GM12878 (cell line): ENCODE data around the gene PACS1. TPM values are rescaled to one million over a fixed set of nuclear protein-coding genes. Genes with fewer than 3 reads are reported as not detected.

Experiments
- CEBPB ChIP-seq, 2 experiments: fragments of 150-350 bp in 1 of 2; IDR thresholded peaks; 2 replicates each; pipeline ENCODE4 v1.6.1; 2012 to 2014; ENCODE audit warnings: low read depth in 2 of 2, low read length in 2 of 2, borderline replicate concordance in 1 of 2, inconsistent platforms in 1 of 2
- CREB1 ChIP-seq: IDR thresholded peaks from 2 replicates; pipeline ENCODE4 v1.6.1; 2012; ENCODE audit warnings: low read depth, mild to moderate bottlenecking, inconsistent platforms
- ESRRA ChIP-seq: IDR thresholded peaks from 2 replicates; pipeline ENCODE4 v1.6.1; 2012; ENCODE audit warnings: mild to moderate bottlenecking, low read length, improper control_type of control experiment
- ETV6 ChIP-seq, 2 experiments: fragments of 450-650 bp in 1 of 2; IDR thresholded peaks in 1 of 2; conservative IDR thresholded peaks in 1 of 2; 2 replicates each; pipeline ENCODE4 v1.6.1; 2014; ENCODE audit warnings: antibody characterized with exemption in 1 of 2, borderline replicate concordance in 1 of 2, low read depth in 1 of 2, mild to moderate bottlenecking in 1 of 2, moderate library complexity in 1 of 2
- GABPA ChIP-seq: IDR thresholded peaks from 2 replicates; pipeline ENCODE4 v1.6.1; 2014; ENCODE audit warnings: antibody characterized with exemption, low read depth, mild to moderate bottlenecking, inconsistent platforms
- HDGF ChIP-seq: fragments of 450-650 bp; IDR thresholded peaks from 2 replicates; pipeline ENCODE4 v1.6.1; 2016; ENCODE audit warnings: antibody characterized with exemption
- IRF4 ChIP-seq: IDR thresholded peaks from 2 replicates; pipeline ENCODE4 v1.6.1; 2011; ENCODE audit warnings: low read depth, low read length
- JUNB ChIP-seq: IDR thresholded peaks from 2 replicates; pipeline ENCODE4 v1.6.1; 2016; ENCODE audit warnings: antibody characterized with exemption, mild to moderate bottlenecking
- MTA2 ChIP-seq: fragments of 450-650 bp; IDR thresholded peaks from 2 replicates; pipeline ENCODE4 v1.6.1; 2016; ENCODE audit warnings: low read depth, mild to moderate bottlenecking, moderate library complexity
- MTA3 ChIP-seq: IDR thresholded peaks from 2 replicates; pipeline ENCODE4 v1.6.1; 2012; ENCODE audit warnings: low read length, inconsistent platforms, borderline replicate concordance
- MXI1 ChIP-seq: fragments of 150-350 bp; IDR thresholded peaks from 2 replicates; pipeline ENCODE4 v1.6.1; 2011; ENCODE audit warnings: low read depth, mild to moderate bottlenecking, inconsistent platforms, low read length, improper control_type of control experiment
- MYB ChIP-seq: fragments of 150-350 bp; IDR thresholded peaks from 2 replicates; pipeline ENCODE4 v1.6.1; 2014; ENCODE audit warnings: mild to moderate bottlenecking, low read depth, low read length, borderline replicate concordance
- NR2C2 ChIP-seq: IDR thresholded peaks from 2 replicates; pipeline ENCODE4 v1.6.1; 2011; ENCODE audit warnings: borderline replicate concordance, low read depth; ENCODE audit not compliant: control insufficient read depth, insufficient read length
- PAX5 ChIP-seq: IDR thresholded peaks from 2 replicates; pipeline ENCODE4 v1.6.1; 2011; ENCODE audit warnings: low read depth, low read length, borderline replicate concordance
- PBX3 ChIP-seq: IDR thresholded peaks from 2 replicates; pipeline ENCODE4 v1.6.1; 2011; ENCODE audit warnings: mild to moderate bottlenecking, low read depth, low read length, moderate library complexity; ENCODE audit not compliant: insufficient replicate concordance
- POLR2A ChIP-seq: IDR thresholded peaks from 2 replicates; pipeline ENCODE4 v1.6.1; 2011; ENCODE audit warnings: low read depth, mild to moderate bottlenecking, low read length
- POU2F2 ChIP-seq: IDR thresholded peaks from 3 replicates; pipeline ENCODE4 v1.6.1; 2011; ENCODE audit warnings: low read depth, mild to moderate bottlenecking, low read length, borderline replicate concordance
- RAD51 ChIP-seq: fragments of 450-650 bp; IDR thresholded peaks from 2 replicates; pipeline ENCODE4 v1.6.1; 2016; ENCODE audit warnings: moderate library complexity, mild to moderate bottlenecking, inconsistent platforms
- SMAD5 ChIP-seq: IDR thresholded peaks from 2 replicates; pipeline ENCODE4 v1.6.1; 2016; ENCODE audit warnings: antibody characterized with exemption, low read depth
- SMC3 ChIP-seq: IDR thresholded peaks from 2 replicates; pipeline ENCODE4 v1.6.1; 2011; ENCODE audit warnings: low read length, improper control_type of control experiment, borderline replicate concordance
- ZNF207 ChIP-seq: fragments of 450-650 bp; IDR thresholded peaks from 2 replicates; pipeline ENCODE4 v1.6.1; 2014; ENCODE audit warnings: antibody characterized with exemption, mild to moderate bottlenecking, borderline replicate concordance
- polyA plus RNA-seq, 11 experiments: library from polyadenylated mRNA; depleted of rRNA in 4 of 11; unstranded in 6 of 11; stranded (reverse) in 5 of 11; fragments of >200 nt; fragmentation: Nextera tagmentation in 4 of 11; fragmentation: Illumina TruSeq in 1 of 11; extraction: Ambion mirVana in 4 of 11; extraction: Trizol in 1 of 11; gene quantifications; 1 replicate in 1 of 11; 2 replicates in 10 of 11; pipeline versions ENCODE4 v1.2.1 to v1.2.3, GENCODE V29; 2011 to 2016; ENCODE audit warnings: inconsistent platforms in 2 of 11, missing spikeins in 2 of 11, low read depth in 1 of 11
- total RNA-seq, 4 experiments: library from RNA; depleted of rRNA in 3 of 4; stranded (reverse); fragments of >200 nt in 3 of 4; fragmentation: Illumina TruSeq in 1 of 4; extraction: Trizol in 1 of 4; gene quantifications; 2 replicates each; pipeline versions ENCODE4 v1.2.1 to v1.2.3, GENCODE V29; 2013 to 2021
- TF ChIP-seq, protein P1 (sequence below): IDR thresholded peaks from 2 replicates; pipeline ENCODE4 v1.6.1; 2012; ENCODE audit warnings: mild to moderate bottlenecking, low read depth, low read length
- TF ChIP-seq, protein P2 (sequence below): fragments of 450-650 bp; IDR thresholded peaks from 2 replicates; pipeline ENCODE4 v1.6.1; 2018; ENCODE audit warnings: mild to moderate bottlenecking, low read depth, moderate library complexity; ENCODE audit not compliant: partially characterized antibody

Gene PACS1
- total and polyA plus RNA-seq, 10 of the 15 experiments (the other 5 are each of a cell fraction or from before 2014, with no cell fraction given): 1.1 to 74.3 (median 17.9) TPM

GRCh38 chr11:66126808-66127555, 56.9 kb downstream of the PACS1 start (continued):
- no peak for TF ChIP-seq ZNF207
- no peak for TF ChIP-seq GABPA
- TF ChIP-seq CREB1: peak; percentile 49; the same call in 1 of the 2 replicates
- TF ChIP-seq MTA2: no peak; the same call in 1 of the 2 replicates
- TF ChIP-seq POU2F2: peak; percentile 38; the same call in 1 of the 3 replicates
- 0 out of 2 replicates have a peak, but pooled peaks have one; percentile 47 for TF ChIP-seq SMAD5
- TF ChIP-seq MTA3: peak; percentile 64; the same call in 1 of the 2 replicates
- TF ChIP-seq NR2C2: no peak
- no peak for TF ChIP-seq ESRRA
- TF ChIP-seq PAX5: peak; percentile 60; the same call in 1 of the 2 replicates
- TF ChIP-seq RAD51: peak; percentile 22; the same call in 1 of the 2 replicates
- 0 out of 2 replicates have a peak, but pooled peaks have one; percentile 11 for TF ChIP-seq JUNB
- TF ChIP-seq PBX3: peak; percentile 87
- TF ChIP-seq, protein P1, sequence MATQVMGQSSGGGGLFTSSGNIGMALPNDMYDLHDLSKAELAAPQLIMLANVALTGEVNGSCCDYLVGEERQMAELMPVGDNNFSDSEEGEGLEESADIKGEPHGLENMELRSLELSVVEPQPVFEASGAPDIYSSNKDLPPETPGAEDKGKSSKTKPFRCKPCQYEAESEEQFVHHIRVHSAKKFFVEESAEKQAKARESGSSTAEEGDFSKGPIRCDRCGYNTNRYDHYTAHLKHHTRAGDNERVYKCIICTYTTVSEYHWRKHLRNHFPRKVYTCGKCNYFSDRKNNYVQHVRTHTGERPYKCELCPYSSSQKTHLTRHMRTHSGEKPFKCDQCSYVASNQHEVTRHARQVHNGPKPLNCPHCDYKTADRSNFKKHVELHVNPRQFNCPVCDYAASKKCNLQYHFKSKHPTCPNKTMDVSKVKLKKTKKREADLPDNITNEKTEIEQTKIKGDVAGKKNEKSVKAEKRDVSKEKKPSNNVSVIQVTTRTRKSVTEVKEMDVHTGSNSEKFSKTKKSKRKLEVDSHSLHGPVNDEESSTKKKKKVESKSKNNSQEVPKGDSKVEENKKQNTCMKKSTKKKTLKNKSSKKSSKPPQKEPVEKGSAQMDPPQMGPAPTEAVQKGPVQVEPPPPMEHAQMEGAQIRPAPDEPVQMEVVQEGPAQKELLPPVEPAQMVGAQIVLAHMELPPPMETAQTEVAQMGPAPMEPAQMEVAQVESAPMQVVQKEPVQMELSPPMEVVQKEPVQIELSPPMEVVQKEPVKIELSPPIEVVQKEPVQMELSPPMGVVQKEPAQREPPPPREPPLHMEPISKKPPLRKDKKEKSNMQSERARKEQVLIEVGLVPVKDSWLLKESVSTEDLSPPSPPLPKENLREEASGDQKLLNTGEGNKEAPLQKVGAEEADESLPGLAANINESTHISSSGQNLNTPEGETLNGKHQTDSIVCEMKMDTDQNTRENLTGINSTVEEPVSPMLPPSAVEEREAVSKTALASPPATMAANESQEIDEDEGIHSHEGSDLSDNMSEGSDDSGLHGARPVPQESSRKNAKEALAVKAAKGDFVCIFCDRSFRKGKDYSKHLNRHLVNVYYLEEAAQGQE: no peak
- peak; percentile 54 for TF ChIP-seq MXI1
- 0 out of 2 replicates have a peak, but pooled peaks have one; percentile 4 for TF ChIP-seq SMC3
- TF ChIP-seq MYB: no peak
- 0 out of 2 replicates have a peak, but pooled peaks have one; percentile 13 for TF ChIP-seq IRF4
- TF ChIP-seq POLR2A: peak; percentile 64
- no peak for TF ChIP-seq HDGF
- TF ChIP-seq CEBPB (IDR thresholded peaks at IDR 0.05; ENCODE audit: borderline replicate concordance in 1 of 2, low read depth in 2 of 2, low read length in 2 of 2): no peak
- TF ChIP-seq ETV6 (conservative IDR thresholded peaks at IDR 0.05 in 1 of 2, IDR thresholded peaks at IDR 0.05 in 1 of 2; ENCODE audit: borderline replicate concordance in 1 of 2, low read depth in 1 of 2): peak in 1 of 2 experiments; percentile 82; a peak in 2 of 4 replicates
- TF ChIP-seq, protein P2, sequence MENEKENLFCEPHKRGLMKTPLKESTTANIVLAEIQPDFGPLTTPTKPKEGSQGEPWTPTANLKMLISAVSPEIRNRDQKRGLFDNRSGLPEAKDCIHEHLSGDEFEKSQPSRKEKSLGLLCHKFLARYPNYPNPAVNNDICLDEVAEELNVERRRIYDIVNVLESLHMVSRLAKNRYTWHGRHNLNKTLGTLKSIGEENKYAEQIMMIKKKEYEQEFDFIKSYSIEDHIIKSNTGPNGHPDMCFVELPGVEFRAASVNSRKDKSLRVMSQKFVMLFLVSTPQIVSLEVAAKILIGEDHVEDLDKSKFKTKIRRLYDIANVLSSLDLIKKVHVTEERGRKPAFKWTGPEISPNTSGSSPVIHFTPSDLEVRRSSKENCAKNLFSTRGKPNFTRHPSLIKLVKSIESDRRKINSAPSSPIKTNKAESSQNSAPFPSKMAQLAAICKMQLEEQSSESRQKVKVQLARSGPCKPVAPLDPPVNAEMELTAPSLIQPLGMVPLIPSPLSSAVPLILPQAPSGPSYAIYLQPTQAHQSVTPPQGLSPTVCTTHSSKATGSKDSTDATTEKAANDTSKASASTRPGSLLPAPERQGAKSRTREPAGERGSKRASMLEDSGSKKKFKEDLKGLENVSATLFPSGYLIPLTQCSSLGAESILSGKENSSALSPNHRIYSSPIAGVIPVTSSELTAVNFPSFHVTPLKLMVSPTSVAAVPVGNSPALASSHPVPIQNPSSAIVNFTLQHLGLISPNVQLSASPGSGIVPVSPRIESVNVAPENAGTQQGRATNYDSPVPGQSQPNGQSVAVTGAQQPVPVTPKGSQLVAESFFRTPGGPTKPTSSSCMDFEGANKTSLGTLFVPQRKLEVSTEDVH: no peak
